Stimulated activated CD4-positive, alpha-beta T cell treated with anti-CD3 and anti-CD28 coated beads, Interleukin-15, amount 100 ng/mL, for 24 hours (primary cell): ENCODE measurements around the gene F10.

Experiments
- DNase-seq: peaks from one replicate; pipeline ENCODE4 v3.0.0-alpha.2; 2020

F10 gene

DNA sequence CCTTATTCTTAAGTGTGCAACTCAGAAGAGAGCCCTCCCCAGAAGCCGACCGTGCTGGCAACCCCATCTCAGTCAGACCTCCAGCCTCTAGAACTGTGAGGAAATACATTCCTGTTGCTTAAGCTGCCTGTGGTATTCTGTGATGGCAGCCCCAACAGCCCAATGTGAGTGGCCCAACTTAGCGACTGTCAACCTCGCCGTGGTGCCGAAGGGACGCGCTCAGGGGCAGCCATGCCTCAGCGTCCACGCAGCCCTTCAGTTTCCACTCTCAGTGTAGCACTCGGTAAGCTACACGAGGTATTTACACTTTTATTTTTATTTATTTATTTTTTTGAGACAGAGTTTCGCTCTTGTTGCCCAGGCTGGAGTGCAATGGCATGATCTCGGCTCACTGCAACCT is 54.2 kb downstream of the F10 start:
- no peak for DNase-seq

DNA sequence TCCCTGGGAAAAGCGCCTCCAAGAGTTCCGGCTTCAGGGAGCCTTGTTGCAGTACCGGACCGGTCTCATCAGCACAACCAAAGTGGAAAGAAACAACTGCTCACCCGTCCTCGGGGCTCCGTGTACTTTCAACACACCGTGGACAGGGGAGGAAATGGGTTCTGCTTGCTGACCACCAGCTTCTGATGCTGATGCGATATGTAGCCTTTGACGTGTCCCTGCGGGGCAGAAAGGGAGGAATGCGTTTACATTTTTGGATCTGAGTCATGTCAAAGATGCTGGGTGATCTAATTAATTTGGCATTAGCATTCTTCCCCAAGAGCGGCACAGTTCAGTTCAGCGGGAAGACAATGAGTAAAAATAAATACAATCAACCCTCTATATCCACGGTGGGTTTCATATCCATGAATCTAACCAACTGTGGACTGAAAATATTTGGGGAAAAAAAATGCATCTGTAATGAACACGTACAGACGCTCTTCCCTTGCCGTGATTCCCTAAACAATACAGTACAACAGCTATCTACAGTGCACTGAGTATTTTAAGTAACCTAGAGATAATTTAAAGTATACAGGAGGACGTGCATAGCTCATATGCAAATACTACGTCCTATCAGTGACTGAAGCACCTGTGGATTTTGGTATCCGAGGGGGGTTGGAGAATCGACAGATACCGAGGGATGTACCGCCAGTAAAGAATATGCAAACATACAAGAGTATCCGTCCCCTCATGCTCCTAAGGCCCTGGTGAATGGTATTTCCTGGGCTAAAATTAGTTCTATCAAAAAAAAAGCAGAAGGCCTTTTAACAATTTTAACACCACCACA is 55.7 kb downstream of the F10 start:
- no peak for DNase-seq

DNA sequence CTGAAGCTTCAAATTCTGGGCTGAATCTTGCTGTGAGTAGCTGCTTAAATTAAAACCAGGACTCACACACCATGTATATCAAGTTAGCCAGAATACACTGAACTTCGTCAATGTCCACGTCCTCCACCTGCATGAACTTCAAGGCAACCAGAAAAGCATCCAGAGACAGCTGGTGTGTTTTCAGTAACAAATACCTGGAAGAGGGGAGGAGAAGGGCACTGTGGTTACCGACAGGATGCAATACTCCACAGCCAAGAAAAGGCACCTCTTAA is 56.2 kb downstream of the F10 start:
- DNase-seq: no peak

DNA sequence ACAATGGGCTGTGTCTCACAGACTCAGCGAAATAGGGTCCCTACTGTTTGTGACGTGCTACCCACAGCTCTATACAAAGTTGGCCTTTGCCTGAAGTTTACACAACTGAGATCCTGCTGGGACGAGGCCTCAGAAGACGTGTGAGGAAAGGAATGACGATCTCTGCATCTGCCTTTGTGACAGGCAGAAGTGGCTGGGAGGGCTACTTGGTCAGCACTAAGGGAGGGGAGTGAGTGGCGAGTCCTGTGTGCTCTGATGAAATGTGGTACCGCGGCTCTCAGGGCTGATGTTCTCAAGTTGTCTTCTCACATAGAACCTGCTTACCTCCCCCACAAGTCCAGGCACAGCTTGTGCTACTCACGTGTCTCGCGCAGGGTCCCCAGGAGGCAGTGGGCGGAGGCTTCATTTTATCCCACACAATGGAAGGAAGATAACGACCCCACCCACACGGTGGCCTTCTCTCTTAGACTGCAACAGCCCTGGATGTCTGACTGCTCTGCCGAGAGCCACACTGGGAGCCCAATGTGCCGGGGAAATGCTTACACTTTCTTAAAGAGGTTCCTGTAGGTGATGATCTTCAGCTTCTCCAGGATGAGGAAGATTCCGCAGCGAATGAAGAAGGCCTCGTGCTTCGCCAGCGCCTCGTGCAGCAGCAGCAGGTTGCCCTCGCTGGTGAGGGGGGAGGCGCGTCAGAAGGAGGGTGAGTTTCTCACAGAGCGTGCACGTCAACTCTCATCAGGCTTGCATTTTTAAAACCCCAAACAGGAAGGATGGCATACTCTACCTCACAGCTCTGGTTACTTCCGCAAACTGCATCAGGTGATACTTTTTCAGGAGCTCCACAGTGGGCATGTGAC is 57.0 kb downstream of the F10 start:
- no peak for DNase-seq

DNA sequence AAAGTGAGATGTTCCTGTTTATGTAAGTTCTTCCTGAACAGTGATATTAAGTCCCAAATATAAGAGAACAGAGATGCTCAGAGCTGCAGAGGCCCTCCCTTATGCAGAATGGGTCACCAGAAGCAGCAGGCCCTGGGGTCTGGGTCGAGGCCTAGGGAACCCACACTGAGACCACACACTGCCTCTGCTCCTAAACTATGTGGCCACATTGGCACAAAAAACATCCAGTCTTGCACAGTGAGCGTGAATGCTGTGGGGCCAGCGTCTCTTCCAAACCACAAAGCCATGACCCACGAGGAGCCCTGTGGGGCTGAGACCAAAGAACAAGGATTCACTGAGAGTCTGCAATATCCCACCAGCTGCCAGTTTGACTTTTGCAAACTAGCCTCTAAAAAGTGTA is 59.4 kb downstream of the F10 start:
- no peak for DNase-seq

DNA sequence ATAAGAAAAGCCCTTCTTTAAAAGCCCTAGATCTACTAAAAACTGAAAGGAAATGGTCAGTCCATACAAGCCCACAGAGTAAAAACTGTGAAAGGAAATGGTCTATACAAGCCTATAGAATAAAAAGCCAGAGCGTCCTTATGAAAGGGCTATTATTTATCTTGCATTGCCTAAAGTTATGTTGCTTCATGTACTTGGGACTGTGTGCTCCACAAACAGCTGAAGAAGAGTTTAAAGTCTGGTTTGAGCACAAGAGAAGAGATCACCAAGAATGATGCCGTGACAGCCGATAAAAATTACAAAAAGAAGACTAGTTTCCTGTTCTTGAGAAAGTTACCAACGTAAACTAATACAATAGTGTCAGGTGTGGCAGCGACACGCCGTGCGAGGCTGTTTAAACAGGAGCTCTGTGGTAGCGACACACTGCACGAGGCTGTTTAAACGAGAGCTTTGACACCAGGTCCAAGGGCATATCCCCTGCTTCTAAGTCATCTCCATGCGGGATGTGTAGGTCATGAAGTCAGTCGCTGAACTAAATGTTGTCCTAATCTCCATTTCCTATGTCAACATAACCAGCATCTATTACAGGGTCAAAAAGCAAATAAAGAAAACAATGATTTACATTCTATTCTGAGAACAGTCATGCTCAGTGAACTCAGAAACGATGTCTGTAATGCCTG is 61.0 kb downstream of the F10 start:
- DNase-seq: no peak

DNA sequence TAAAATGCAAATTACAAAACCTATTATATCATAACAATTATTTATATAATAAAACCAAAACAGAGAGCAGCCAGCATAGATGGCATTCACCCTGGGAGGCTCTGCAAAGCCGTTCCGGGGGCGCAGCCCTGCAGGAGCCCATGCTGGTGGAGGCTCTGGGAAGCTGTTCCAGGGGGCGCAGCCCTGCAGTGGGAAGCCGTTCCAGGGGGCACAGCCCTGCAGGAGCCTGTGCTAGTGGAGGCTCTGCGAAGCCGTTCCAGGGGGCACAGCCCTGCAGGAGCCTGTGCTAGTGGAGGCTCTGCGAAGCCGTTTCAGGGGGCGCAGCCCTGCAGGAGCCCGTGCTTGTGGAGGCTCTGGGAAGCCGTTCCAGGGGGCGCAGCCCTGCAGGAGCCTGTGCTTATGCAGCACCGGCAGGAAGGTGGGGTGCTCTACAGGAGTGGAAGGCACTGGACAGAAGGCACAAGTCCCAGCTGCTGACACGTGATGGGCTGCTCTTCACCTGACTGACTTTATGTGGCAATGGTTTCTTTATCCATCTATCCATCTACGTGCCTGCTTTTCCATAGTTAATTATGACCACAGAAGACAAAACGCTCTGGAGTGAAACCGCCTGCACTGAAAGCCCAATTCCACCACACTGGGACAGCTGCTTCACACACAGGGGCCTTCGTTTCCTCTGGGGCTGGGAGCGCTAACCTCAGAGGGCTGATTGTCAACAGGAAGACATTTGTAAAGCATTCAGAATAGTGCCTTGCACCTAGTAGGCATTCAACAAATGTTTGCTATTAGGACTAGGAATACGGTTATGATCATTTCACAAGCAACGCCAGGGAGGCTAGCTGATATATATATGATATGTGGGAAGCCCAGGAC is 62.2 kb downstream of the F10 start:
- DNase-seq: peak; percentile 28

DNA sequence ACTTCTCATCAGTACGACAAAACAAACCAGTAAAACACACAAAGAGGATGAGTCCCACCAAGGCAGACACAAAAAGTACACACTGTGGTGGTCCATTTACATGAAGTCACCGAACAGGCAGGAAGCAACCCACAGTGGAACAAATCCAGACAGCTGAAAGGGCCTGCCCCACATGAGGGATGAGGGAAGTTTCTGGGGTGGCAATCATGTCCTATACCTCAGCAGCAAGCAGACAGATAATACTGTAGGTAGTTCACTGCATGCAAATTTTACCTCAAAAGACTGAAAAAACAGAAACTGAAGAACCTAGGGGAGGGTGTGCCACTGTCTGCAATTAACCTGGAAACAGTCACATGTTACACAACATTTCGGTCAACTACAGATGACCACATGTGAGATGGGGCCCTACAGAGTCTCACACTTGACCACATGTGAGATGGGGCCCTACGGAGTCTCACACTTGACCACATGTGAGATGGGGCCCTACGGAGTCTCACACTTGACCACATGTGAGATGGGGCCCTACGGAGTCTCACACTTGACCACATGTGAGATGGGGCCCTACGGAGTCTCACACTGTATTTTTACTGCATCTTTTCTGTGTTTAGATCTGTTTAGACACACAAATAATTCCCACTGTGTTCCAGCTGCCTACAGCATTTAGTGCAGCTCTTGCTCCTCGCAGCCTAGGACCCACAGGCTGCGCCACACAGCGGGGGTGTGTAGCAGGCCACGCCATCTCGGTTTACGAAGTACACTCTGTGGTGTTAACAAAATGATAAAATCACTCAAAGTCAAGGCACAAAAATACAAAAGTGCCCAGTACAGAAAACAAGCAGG is 63.7 kb downstream of the F10 start:
- no peak for DNase-seq

DNA sequence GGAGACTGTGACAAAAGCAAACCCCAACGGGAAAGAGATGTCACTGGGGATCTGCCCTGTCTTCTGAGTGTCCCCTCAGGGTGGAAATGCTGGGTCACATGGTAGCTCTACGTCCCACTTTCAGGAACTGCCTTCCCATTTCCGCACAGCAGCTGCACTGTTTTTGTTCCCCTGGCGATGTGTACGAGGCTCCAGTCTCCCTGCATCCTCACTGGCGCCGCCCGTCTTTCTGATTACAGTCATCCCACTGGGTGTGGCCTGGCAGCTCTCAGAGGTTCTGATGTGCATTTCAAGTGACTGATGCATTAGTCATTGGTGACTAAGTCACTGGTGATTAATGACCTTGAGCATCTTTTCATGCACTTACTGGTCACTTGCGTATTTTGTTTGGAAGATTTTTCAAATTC is 64.7 kb downstream of the F10 start:
- peak; percentile 81 for DNase-seq

DNA sequence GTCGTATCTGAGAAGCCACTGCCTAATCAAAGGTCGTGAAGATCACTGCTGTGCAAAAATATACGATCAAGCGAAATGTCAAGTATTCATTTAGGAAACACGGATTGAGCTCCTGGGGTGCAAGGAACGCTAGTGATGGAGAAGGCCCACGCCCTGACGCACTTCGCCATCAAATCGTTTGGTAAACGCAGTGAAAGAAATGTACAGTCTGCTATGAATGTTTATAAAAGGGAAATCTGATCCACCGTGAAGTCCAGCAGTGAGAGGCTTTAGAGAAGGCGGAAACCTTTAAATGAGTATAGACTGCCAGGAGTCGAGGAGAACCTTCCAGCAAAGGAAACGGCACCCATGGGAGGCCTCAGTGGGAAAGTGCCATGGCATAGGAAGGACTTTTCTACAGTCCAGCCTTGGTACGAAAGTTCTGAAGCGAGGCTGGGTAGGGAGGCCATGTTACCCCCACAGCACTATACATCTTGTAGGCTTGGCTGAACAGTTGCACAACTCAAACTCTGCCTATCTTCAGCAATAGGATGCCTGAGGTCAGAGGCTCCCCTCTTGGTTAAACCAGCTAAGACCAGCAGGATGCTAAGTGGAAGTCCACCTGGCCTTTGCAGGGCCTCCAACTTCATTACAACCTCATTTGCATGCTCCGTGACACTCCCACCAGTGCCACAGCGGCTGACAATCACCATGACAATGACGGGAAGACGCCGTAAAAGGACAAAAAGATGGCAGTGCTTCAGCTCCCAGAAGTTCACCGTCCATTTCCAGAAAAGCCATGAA is 65.5 kb downstream of the F10 start:
- no peak for DNase-seq

DNA sequence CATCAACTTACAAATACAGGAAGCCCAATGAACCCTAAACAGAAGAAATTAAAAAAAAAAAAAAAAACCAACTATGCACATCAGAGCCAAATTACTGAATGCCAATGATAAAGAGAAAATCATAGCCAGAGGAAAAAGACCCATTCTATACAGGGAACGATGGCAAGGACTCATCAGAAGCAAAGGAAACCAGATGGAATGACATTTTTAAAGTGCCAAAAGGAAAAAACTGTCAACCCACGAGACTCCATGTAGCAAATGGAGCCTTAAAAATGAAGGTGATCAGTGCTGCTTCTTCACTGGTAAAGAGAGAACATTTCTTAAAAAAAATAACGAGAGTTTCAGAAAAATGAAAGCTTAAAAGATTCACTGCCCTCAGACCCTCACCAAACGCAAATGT is 67.6 kb downstream of the F10 start:
- no peak for DNase-seq

DNA sequence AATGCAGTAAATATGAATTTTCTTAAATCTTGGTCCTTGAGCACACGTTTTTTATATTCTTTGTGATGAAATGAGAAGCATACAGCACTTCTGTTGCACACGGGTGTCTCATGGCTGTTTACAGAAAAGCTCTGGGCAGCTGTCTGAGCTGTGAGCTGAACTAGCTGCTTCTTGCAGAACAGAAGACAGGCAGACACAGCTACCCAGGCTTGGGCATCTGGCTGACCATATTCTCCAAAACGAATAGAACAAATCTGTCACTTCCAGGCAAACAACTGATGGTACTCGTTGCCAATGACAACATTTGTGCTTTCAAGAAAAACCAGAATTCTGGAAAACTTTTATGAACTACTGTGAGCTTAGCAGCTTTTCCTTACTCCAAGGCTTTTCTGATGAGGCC is 69.7 kb downstream of the F10 start:
- no peak for DNase-seq

DNA sequence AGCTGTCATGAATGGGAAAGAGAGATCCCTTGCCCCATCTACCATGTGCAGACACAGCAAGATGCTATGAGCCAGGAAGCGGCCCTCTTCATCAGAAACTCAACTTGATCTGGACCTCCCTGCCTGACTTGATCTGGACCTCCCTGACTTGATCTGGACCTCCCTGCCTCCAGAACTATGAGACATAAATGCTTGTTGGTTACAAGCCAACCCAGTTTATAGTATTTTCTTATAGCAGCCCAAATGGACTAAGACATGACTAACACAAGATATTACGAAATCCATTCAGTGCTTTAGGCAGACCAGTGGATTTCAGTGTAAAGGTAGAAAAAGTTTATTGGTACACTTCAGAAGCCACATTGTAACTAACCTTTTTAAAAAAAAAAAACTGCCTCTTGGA is 70.3 kb downstream of the F10 start:
- DNase-seq: no peak

DNA sequence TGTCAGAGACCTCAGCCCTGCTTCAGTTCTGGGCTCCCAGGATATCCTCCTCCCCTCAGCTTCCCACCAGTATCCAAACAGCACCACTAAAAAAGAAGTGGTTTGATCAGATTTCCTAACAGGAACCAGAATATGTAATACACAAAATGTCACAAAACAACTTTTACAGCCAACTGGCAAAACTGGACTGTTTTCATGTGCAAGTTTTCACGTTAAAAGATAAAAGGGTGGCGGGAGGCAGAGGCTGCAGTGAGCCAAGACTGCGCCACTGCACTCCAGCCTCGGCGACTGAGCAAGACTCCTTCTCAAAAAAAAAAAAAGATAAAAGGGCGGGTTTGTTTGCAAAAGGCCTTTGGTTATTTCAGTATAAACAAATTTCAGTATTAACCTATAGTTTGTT is 72.8 kb downstream of the F10 start:
- no peak for DNase-seq

DNA sequence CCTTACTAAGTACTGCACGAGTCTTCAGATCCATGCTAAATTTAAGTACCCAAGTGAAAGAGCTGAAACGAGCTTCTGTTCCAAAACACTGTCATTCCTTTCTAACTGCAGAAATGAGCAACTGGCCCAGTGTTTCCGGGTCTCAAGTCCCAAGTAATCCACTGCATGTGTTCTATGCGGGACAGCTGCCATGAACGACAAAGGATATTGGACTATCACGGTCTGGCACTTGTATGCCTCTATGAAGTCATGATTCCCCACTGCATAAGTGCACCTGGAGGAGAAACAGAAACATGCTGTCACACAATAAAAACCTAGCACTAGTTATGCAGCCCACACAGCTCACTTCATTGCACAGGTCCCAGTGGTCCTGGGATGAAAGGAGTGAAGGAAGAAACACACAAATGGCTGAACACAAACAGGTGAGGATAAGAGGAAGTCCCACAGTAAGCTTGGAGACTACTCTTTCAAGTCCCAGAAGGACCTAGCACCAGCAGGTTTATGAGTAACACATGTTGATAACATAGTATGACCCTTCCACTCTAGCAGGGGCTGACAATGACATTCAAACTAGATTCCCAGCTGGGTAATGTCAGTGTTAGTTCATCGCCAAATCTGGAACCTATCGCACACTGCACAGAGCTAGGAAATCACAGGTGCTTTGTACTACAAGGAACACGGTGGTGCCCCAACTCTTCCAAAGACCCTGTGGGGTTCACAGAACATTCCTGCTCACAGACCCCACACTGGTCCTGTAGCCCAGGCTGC is 74.6 kb downstream of the F10 start:
- no peak for DNase-seq
